Dermis blood vessel endothelial cell (primary cell): ENCODE measurements around the gene ART5. TPM values are rescaled to one million over a fixed set of nuclear protein-coding genes. Genes with fewer than 3 reads are reported as not detected.
"Not testable (repeated sequence)": the region's sequence is repeated elsewhere in the genome, so short reads cannot be mapped to it uniquely, and the experiment has no call there.

Experiments used
- DNase-seq: peaks from one replicate; pipeline ENCODE4 v3.0.0; 2010
- total RNA-seq: library from RNA; depleted of rRNA; stranded (reverse); fragments of >200 nt; gene quantifications from 2 replicates; pipeline ENCODE4 v1.2.3, GENCODE V29; 2014

The ART5 gene
- total RNA-seq, 1 donor from 2014 or later: not detected

DNA sequence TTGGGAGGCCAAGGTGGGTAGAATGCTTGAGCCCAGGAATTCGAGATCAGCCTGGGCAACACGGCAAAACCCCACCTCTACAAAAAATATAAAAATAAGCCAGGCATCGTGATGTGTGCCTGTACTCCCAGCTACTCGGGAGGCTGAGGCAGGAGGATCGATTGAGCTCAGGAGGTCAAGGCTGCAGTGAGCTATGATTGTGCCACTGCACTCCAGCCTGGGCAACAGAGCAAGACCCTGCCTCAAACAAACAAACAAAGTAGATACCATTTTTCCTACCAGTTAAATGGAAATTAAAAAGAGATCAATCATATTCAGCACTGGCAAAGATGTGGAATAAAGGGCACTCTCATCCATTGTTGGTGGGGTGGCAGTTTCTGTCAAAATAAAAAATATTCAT is 15.5 kb upstream of the ART5 start:
- DNase-seq: not testable (repeated sequence)

DNA sequence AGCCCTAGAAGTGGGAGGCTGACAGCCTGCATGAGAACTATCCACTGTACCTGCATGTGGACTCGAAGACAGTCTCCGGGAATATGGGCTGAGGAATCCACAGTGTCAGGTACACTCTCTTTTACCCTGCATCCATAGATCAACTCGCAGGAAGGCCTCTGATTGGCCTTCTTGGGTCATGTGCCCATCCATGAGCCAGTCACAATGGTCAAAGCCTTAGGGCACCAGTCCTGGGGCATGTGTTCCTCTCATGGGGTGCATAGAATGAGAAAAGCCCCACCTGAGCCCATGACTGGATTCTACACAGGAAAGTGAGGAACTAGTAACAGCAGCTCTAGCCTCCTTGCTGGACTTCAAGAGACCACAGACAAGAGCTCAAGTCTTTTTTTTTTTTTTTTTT is 13.8 kb upstream of the ART5 start:
- DNase-seq: no peak

DNA sequence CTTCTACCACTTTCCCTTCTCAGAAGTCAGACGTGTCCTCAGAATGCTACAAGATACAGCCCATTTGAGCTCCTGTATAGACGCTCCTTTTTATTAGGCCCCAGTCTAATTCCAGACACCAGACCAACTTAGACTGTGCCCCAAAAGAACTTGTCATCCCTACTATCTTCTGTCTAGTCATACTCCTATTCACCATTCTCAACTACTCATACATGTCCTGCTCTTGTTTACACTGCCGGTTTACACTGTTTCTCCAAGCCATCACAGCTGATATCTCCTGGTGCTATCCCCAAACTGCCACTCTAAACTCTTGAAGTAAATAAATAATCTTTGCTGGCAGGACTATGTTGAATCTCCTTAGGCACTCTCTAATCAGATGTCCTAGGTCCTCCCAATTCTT is 10.7 kb upstream of the ART5 start:
- not testable (repeated sequence) for DNase-seq

DNA sequence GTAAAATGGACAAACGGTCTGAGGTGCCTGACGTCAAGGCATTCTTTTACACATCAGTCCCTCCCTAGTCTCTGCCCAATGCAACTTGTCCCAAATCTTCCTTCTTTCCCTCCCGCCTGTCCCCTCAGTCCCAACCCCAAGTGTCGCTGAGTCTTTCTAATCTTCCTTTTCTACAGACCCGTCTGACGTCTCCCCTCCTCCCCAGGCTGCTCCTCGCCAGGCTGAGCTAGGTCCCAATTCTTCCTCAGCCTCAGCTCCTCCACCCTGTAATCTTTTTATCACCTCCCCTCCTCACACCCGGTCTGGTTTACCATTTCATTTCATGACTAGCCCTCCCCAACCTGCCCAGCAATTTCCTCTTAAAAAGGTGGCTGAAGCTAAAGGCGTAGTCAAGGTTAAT is 7.6 kb upstream of the ART5 start:
- DNase-seq: not testable (repeated sequence)

GRCh38 chr11:3648843-3649242 is 7.1 kb upstream of the ART5 start:
- not testable (repeated sequence) for DNase-seq

- no peak for DNase-seq
These were observed 3.8 kb upstream of the ART5 start for GRCh38 chr11:3645552-3645951.

GRCh38 chr11:3644817-3645235 is 3.0 kb upstream of the ART5 start, which contains the start of gene ART1:
Gene ART1 (plus strand): TSS chr11:3645128. CDS start chr11:3659214, 14,086 bp downstream.
- DNase-seq: peak; percentile 19

DNA sequence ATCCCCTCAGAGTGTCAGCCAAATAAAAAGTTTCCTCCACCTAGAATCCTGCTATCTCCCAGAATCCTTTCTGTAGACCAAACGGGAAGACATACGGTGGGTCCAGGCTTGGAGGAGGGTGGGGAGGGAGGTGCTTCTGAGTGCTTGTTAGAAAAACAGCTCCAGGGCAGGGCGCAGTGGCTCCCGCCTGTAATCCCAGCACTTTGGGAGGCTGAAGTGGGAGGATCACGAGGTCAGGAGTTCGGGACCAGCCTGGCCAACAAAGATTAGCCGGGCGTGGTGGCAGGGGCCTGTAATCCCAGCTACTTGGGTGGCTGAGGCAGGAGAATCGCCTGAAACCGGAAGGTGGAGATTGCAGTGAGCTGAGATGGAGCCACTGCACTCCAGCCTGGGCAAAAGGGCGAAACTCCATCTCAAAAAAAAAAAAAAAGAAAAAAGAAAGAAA is 1.3 kb upstream of the ART5 start:
- DNase-seq: not testable (repeated sequence)

DNA sequence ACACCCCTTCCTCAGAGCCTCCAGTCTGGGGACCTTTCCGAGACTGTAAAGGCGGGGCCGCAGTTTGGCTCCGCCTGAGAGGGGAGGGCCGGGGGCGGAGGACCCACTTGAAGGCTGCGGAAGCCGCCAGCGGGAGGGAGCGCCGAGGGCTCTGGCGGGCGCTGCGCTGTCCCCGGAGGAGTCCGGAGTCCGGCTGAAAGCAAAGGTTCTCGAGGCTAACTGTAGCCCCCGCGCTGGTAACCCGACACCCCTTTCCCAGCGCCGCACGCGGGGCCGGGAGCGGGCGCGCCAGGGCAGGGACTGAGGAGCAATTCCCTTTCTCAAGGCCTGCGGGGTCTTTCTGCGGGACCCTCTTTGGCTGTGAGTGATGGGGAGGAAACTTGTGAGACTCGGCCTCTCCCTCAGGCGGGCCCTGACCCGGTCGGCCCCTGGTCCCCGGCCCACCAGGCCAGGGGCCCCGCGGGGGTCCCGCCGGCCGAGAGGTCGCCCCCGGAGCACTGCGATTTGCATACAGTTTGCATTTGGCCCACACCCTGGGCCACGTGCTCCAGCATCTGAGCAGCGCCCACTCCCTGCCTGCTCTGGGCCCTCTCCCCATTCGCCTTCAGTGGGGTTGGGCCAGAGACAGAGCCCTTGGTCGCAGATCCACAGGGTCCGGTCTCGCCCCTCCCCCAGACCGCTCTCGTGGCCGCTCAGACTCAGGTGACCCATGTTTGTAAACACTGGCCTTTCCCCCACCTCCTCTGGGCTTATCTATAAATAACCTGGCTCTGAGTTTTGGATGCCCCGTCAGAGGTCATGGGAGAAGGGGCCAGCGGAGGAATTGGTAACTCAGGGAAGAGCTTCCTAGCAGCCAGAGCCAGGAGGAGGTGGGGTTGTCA is 519 bp upstream of the ART5 start:
- DNase-seq: peak; percentile 54

- no peak for DNase-seq
These were observed 601 bp downstream of the ART5 start for GRCh38 chr11:3641191-3641590.

DNA sequence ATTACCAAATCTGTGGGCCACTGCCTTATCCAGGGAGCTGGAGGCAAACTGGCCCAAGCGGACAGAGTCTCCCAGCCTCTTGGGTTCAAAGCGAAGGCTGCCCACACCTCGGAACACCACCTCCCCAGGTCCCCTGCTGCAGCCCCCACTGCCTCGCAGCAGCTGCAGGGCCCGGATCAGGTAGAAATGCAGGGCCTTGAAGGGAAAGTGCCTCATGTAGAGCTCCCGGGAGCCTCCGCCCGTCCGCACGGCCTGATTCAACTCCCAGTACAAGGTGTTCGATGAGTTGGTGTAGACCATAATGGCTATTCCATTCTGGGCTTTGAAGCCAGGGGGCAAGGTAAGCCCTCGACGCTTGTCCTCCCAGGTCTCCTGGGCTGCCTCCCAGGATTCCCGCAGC is 2.0 kb downstream of the ART5 start:
- no peak for DNase-seq

DNA sequence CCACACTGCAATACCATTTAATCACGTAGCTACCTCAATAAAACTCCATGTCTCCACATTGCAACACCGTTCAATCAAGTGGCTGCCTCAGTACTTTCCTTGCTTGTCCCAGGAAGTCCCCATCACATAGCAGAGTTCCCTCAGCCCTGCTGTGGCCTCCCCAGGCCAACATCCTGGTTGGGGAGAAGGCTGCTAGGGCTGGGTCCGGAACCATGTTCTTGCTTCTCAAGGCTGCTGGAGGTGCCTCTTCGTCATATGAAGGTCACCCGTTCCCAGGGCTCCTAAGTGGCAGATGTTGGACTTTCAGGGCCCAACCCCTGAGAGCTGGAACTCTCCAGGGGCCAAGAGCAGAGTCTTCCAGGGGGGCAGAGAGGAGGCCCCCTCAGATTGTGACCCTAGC is 3.3 kb downstream of the ART5 start:
- no peak for DNase-seq

GRCh38 chr11:3637201-3637600 is 4.6 kb downstream of the ART5 start:
- DNase-seq: no peak

DNA sequence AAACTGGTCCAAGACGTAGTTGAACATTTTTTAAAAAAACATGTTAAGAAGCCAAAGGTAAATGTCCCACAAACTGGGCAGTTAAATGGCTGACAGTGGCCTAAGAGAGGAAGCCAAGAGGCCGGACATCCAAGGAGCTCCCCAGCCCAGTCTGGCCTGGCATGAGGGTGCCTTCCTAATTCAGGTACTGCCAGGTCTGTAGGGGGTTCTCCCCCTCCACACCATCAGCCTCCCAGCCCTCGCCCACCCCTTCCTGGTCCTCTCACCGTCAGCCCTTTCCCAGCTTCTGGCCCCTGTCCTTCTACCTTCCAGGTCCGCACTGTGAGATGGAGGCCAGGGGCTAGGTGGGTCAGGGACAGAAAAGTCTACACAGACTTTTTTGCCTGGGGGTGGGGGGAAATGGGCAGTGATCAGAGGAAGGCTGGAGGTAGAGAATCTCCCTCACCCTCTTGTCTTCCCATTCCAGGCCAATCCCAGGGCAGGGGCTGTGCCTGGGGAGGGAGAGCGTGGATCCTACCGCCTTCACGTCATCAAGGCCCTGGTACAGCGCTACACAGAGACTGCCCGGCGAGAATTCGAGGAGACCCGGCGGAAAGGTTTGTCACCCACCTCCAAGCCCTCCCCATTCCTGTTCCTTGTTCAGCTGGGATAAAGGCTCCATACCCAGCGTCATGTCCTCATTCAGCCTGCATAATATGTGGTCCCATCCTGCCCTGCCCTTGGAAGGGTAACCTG is 6.0 kb downstream of the ART5 start:
- DNase-seq: no peak

DNA sequence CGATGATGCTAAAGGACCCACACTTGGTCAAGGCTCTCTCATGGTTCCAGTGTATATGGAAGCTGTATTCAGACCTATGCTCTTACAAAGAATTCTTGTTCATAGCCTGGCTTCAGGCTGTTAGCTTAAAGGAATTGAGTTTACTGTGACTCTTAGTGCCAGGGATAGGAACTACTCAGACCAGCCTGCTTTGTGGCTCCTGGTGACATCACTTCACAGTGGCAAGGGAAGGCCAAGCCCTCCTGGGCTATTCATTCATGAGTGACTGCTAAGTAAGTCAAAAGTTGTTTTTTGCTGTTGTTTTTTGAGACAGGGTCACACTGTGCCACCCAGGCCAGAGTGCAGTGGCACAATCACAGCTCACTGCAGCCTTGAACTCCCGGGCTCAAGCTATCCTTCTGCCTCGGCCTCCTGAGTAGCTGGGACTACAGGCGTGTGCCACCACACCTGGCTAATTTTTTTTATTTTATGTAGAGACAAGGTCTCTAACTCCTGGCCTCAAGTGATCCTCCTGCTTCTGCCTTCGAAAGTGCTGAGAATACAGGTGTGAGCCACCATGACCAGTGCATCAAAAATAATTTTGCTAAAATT is 9.6 kb downstream of the ART5 start:
- DNase-seq: no peak

DNA sequence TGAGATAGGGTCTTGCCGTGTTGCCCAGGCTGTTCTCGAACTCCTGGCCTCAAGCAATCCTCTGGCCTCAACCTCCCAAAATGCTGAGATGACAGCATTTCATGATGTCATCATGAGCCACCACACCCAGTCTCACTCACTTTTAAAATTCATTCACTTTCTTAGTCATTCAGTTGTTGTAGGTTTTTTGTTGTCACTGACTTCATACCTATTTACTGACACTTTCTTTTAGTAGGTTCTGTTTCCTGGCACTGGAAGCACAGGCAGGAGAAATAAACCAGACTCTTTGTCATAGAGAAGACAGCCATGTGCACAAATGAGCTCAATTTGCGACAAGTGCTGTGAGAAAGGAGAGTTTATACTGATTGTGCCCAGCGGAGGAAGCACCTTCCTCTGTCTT is 10.5 kb downstream of the ART5 start:
- no peak for DNase-seq

DNA sequence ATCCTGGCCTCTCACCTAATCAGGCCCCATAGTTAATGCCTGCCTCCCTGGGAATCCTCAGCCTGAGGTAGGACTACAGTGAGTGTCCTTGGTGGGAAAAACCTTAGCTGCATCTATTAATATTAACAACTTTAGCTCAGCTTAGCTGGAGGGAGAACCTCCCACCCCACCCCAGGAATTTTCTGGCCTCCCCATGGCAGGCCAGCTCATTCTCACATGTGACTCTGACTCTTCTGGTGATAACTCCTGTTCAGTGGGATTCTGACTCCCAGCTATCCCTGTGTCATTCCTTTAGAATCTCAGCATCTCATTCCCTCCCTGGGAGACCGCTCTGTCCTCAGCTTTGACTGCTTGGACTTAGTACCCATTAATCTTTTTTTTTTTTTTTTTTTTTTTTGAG is 14.5 kb downstream of the ART5 start:
- DNase-seq: no peak

GRCh38 chr11:3626250-3626960 is 15.4 kb downstream of the ART5 start:
- DNase-seq: no peak

DNA sequence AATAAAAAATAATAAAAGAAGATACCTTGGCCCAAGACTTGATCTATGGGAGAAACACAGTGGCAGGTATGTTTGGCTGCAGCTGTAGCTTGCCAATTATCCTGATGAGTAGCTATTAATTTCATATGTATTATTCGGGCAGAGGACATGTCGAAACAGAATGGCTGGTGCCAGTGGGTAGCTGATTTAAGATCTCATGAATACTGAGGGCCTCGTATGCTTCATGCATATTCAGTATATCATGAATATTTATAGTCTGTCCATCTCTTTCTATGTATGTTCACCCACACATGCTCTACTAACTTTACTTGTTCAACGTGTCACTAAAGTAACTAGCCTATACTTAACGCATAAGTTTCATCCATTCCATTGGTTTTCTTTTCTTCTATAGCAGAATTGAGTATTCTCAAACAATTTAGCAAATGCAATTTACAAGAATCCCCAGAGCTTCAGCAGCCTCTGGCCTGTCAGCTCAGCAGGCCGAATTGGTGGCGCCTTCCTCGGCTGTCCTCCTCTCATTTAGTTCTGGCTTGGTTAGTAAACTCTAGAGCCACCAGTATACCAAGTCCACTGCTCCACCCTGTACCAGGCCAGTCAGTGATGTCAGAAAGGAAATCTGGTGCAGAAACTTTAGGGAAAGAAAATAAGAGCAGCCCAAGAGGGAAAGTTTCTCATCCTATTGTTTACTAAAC is 17.9 kb downstream of the ART5 start:
- no peak for DNase-seq

GRCh38 chr11:3623121-3623520 is 18.7 kb downstream of the ART5 start:
- DNase-seq: no peak

DNA sequence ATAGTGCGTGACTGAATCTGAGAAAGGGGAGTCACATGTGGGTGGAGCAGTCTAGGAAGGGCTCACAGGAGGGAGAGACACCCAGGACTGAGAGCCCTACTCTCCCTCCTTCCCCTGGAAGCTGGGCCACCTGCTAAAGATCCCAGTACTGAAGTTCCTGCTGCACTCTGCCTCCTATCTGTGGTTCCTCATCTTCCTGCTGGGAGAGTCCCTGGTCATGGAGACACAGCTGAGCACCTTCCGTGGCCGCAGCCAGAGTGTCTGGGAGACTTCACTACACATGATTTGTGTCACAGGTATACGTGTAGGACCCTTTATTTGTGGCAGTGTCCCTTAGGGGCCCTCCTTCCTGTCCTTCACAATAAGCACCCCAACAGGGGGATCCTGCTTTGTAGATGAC is 19.3 kb downstream of the ART5 start:
- DNase-seq: no peak

DNA sequence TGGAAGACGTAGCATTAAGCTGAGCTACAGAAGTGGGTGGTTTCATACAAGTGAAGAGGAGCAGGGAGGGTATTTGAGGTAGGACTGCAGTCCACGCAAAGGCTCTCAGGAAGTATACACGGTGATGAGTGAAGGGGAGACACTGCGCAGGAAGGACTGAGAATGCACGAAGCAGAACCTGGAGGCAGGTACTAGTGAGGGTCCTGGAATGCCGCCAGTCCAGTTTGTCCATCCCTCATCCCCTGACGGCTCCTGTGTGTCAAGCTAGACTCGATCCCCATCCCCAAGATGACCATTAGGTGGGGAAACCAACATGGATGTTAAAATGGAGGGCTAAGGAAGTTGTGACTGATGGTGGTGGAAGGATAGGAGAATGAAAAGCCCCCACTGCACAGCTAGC is 23.8 kb downstream of the ART5 start:
- DNase-seq: no peak
